LNCAP (cell line): ENCODE measurements around the gene GANC.

Experiments used
- CTCF ChIP-seq: fragments of 450-650 bp; IDR thresholded peaks from 2 replicates; pipeline ENCODE4 v1.5.1; 2017; ENCODE audit warnings: mild to moderate bottlenecking

Gene GANC

GRCh38 chr15:42324308-42324707 lies 51.3 kb downstream of the GANC start:
- no peak for TF ChIP-seq CTCF

- TF ChIP-seq CTCF = no peak
Measured at GRCh38 chr15:42329161-42329560, 56.2 kb downstream of the GANC start.

GRCh38 chr15:42329992-42330391 lies 57.0 kb downstream of the GANC start:
- TF ChIP-seq CTCF = no peak

DNA sequence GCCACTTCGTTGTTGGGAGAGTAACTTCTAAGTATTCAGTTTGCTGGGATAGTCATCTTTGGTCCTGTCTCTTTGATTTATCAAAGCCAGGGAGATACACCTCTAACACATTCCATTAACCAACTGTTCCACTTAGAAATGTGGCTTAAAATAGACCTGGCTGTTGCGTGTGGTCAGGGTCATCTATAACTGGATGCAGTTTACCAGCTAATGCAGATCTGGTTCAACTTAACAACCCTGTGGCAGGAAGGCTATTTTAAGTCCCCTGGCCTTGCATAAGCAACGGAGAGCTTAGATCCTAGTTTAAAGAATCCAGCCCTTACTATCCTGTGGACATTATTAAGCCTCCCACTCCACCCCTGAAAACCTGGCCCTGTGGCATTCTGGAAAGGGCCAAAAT lies 58.2 kb downstream of the GANC start:
- no peak for TF ChIP-seq CTCF

DNA sequence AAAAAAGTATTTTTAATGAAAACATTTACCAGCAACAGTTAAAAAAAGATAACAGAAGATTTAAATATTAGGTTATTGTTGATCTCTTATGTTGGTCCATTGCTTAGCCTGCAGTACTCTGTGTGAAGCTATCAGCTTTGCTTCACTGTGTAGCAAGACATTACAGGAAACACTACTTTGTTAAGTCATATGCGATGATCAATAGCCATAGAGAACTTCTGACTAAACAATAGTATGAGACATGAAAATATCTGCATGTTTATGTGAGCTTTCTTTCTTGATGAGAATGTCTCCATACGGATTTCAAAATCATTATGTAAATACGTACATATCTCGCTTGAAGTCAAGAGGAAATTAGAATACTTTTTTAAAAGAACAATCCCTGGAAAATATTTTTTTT lies 59.3 kb downstream of the GANC start:
- no peak for TF ChIP-seq CTCF

DNA sequence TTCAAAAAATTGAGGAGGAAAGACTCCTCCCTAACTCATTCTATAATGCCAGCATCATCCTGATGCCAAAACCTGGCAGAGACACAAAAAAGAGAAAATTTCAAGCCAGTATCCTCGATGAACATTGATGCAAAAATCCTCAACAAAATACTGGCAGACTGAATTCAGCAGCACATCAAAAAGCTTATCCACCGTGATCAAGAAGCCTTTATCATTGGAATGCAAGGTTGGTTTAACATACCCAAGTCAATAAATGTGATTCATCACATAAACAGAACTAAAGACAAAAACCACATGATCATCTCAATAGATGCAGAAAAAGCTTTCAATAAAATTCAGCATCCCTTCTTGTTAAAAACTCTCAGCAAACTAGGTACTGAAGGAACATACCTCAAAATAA lies 62.1 kb downstream of the GANC start:
- no peak for TF ChIP-seq CTCF

- no peak for TF ChIP-seq CTCF
Measured at GRCh38 chr15:42338500-42338899, 65.5 kb downstream of the GANC start.

GRCh38 chr15:42343596-42344232 lies 70.7 kb downstream of the GANC start:
- TF ChIP-seq CTCF = no peak
